DMS114 treated with DMSO at 0.1 percent for 48 hours (cell line): Measurements from ENCODE around the gene TRPV4.

Source experiments
- DNase-seq: peaks from one replicate; lab custom pipeline; 2025; ENCODE audit not compliant: unreplicated experiment; lab: John Stamatoyannopoulos, UW

TRPV4 gene

DNA sequence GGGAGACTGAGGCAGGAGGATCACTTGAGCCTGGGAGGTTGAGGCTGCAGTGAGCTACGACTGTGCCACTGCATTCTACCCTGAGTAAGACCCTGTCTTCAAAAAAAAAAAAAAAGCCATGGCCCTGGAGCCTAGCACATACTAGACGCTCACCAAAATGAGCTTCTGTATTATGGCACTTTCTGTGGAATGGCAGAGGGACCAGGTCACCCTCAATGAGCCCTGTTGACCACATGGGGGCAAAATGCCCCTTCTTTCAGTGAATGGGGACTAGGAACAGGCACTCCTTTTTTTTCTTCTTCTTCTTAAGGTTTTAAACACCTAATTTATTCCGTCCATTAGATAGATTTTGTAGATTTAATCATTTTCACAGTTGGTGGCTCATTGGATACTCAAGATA, 69.1 kb downstream of the TRPV4 start:
- no peak for DNase-seq

DNA sequence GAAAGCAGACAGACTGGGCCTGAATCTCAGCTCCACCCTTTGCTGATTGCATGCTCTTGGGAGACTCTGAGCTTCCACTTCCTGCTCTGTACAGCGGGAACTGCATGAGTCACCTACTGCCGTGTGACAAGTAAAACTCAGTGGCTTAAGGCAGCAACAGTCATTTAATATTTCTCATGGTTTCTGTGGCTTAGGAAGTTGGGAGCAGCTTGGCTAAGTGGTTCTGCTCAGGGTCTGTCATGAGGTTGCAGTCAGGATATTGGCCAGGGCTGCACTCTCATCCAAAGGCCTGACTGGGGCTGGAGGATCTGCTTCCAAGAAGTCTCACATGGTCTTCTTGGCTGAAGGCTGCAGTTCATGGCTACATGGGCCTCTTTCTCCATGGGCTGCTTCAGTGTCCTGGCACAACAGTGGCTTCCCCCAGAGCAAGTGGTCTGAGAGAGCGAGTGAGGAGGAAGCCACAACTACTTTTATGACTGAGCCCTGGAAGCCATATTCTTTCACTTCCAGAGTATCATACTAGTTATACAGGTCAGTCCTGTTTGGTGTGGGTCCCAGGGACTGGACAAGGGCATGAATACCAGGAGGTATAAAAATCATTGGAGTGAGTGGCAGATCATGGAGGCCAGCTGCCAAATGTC, 69.9 kb downstream of the TRPV4 start:
- DNase-seq, result no peak

DNA sequence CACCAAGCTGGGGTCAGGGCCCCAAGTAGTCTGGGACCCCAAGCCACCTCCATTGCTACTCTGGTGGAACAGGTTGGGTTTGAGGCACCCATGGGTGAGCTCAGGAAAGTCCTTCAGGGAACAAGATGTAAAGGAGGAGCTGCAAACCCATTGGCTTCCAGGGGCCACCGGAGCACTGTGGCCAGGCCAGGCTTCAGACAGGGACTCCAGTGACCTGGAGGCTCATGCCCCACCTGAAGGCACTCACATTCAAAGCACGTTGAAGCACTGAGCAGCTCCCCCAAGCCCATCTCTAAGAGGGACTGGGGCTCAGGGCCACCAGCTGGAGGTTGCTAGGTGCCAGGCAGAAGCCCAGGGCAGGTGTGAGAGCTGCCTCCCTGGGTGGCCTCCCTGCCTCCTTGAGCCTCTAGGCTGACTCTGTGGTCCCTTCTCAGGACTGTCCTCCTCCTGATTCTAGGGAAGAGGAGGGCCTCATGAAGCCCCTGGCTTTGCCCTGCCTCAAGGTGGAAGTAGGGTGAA, 70.5 kb downstream of the TRPV4 start:
- DNase-seq, result no peak

DNA sequence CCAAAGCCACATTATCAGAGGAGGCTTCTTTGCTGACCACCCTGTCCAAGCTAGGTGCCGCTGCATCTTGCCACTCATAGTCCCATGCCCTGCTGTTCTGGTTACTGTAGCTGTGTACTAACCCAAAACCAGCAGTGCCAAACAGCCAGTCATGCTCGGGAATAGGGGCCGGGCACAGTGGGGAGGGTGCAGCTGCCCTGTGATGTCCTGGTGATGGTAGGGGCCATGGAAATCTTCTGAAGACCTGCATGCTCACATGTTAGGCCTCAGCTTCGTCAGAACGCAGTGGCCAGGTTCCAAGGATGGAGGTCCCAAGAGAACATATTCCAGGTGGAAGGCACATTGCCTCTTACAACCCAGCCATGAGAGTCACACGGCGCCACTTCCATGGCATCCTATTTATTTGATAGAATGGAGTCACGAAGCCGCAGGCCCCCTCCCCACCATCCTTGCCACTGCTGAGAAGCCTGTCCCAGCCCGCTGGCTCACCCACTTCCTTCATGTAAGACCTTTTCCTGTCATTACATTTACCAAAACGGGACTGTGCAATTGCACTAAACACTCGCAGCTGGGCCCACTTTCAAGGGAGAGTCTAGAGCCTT, 71.0 kb downstream of the TRPV4 start:
- DNase-seq, result no peak

DNA sequence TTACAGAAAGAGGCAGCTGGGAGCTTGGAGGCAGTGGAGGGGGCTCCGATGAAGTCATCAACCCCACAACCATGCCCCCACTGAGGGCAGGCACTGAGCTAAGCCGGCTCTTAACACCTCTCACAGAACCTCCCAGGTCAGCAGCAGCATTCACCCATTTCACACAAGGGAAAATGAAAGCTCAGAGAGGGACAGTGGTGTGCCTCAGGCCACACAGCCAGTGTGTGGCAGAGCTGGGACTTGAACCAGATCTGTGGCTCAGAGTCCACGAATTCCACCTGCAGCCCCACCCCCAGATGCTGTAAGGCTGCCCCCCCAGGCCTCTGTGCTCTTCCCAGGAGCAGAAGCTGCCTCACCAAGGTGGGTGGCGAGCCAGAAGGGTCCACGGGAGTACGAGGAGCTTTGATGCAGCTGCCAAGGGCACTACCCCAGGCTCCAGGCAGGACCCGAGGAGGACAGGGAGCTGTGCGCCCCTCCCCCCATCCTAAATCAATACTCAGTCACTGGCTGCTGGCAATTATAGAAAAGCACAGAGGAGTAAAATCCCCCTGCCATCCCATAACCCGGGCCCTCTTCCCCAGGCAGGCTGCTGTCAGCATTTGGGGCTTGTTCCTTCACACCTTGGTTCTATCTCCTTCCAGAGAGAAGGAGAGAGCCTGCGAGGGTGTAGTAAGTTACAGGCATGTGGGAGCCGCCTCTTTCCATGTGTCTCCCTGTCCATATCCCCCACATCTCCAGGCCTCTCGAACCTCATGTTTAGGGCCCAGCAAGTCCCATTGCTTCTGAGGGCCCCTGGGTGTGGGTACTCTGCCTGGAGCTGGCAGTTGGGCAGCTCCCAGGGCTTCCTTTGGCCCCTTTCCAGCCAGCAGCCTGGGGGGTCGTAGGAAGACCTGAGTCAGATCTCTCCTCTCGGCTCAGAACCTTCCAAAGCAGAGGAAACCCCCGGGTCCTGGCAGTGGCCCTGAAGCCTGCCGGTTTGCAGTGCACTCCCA, 72.0 kb downstream of the TRPV4 start:
- DNase-seq, result no peak

DNA sequence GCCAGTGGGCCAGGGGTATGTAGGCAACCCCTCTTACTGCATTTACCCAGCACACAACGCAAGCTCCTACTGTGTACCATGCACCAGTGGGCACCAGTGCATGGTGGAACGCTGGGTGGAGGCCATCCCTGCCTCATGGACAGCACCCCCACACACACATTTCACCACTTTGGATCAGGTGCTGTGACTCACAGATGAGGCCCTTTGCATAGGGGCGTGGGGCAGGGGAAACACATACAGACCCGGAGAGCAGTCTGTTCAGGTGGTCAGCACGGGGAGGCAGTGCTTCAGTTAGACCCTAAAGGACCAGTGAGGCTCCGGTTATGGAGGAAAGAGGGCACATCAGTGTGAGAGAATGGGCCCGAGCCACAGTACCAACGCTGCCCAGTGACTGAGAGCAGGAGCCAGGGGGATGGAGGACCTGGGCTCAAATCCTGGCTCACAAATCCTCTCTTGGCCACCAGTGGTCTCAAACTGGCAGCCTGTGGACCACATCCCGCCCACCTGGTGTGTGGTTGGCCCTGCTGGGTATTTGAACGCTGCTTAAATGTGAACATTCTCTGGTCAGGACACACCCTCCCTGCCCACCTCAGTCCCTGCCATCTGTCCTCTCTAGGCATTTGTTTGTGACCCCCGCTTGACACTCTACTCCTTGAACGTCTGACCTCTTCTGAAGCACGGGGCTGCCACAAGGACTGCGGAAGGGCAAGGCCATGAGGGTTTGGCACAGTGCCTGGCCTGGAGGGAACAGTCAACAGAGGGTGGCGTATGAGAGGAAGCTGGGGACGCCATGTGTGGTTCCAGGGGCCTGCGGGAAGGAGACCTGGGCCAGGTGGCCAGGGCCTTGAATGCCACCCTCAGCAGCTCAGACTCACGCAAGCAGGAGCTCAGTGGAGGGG, 72.9 kb downstream of the TRPV4 start:
- no peak for DNase-seq

DNA sequence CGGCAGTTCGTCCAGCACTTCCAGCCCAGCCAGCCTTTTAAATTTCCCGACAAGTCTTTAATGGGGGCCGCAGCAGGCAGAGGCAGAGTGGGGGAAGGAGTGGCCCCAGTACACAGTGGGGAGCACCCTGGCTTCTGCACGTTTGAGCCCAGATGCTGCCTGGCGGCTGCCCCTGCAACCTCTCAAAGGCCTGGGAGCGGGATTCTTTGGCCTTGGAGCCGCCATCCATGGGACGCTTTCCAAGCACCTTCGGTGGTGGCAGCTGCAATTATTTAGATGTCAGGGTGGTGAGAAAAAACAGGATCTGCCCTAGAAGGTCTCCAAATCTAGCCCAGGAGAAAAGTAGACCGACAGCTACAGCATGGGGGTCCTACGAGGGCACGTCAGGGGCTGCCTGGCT, 73.6 kb downstream of the TRPV4 start:
- no peak for DNase-seq

DNA sequence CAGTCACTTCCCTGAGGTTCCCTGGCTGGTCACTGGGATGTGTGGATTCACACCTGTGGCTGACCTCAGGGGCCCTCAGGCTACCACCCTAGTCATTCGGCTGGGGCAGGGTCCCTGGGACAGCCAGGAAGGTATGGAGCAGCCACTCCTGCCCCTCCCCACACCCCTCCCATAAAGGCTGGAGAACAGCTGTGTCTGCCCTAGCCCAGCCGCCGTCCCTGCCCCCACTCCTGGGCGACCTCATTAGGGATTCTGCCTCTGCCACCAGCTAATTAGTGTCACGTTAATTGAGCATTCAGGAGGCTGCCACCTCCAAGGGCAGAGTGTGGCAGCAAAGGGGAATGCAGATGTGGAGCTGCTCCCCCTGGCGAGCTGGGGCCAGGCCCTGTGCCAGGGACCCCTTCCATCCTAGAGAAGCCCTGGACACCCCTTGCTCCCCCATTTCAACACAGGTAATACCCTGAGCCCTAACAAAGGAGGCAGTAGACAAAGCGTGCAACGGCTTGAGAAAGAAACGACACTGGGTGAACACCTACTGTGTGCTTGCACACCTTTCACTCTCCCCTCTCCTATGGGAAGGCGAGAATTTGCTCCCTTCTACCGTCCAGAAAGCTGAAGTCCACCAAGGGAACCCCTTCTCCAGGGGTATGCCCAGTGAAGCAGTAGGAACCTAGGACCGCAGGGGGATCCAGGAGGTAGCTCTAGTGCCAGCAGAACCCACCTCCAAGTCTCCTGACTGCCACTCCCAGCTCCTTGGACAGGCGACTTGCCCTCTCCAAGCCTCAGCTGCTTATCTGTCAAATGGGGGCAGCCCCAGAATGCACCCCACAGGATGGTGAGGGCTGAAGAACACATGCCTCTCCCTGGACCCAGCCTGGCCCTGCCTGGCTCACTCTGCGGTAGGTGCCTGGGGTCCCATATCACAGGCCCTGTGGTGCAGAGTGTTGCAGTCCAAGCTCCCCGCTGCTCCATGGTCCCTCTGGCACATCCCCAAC, 74.5 kb downstream of the TRPV4 start:
- no peak for DNase-seq

DNA sequence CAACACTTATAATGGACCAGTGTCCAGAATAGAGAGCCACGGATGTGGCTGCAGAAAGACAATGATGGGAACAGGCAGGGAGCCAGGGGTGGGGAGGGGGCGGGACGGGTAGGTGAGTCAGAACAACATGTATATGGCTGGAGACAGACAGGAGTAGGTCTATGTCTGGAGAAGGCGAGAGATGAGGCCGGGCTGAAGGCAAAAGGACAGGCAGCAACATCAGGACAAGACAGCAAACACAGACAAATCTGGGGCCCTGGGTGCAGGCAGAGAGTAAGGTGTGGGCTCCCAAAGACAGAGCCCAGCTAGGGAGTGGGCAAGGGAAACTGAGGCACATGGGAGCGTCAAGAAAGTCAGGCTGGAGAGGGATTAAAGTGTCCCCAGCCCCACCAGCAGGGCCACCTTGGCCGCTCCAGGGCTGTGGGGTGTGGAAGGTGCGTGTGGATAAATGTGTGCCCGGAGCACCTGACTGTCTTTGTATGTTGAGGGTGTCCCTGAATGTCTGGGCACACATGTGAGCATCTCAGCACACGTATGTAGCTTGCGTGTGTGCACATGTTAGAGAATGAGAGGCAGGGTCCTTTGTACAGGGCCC, 75.4 kb downstream of the TRPV4 start:
- DNase-seq, result no peak

DNA sequence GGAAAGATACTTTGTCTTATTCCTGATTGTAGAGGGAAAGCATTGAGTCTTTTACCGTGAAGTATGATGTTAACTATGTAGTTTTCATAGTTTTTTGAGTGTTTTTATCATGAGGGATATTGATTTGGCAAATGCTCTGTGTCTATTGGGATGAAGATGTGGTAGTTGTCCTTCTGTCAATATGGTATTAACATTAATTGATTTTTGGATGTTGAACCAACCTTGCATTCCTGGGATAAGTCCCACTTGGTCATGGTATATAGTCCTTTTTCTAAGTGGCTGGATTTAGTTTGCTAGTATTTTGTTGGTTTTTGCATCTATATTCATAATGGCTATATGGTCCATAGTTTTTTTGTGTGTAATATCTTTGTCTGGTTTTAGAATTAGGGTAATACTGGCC, 76.7 kb downstream of the TRPV4 start:
- no peak for DNase-seq

DNA sequence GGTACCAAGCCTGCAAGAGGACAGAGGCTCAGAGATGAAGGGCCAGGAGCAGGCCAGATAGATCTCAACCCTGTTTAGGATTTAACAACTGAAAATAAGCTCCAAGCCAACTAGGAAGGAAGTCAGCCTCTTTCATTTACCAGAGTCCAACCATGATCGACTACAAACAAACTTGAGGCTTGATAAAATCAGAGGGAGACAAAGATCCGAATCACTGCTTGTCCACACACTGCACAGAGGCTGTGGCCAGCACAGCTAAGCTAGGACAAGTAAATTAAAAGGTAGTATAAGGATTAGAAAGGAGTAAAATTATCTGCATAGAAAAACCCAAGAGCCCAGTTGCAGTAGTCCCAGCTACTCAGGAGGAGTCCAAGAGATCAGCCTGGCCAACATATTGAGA, 79.2 kb downstream of the TRPV4 start:
- DNase-seq, result no peak

DNA sequence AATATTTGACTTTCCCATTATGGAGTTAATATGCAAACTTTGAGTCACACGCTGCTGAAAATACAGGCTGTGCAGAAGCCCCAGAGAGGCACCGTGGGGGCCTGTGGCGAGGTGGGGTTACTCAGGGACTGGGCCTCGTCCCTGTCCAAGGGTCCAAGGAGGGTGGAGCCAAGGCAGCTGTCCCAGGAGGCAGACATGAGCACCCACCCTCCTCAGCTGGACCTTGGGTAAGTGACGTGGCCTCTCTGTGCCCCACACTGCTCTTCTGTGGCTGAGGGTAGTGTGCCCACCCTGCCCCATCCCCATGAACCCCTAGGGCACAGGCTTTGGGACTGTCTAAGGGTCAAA, 80.2 kb downstream of the TRPV4 start:
- no peak for DNase-seq

DNA sequence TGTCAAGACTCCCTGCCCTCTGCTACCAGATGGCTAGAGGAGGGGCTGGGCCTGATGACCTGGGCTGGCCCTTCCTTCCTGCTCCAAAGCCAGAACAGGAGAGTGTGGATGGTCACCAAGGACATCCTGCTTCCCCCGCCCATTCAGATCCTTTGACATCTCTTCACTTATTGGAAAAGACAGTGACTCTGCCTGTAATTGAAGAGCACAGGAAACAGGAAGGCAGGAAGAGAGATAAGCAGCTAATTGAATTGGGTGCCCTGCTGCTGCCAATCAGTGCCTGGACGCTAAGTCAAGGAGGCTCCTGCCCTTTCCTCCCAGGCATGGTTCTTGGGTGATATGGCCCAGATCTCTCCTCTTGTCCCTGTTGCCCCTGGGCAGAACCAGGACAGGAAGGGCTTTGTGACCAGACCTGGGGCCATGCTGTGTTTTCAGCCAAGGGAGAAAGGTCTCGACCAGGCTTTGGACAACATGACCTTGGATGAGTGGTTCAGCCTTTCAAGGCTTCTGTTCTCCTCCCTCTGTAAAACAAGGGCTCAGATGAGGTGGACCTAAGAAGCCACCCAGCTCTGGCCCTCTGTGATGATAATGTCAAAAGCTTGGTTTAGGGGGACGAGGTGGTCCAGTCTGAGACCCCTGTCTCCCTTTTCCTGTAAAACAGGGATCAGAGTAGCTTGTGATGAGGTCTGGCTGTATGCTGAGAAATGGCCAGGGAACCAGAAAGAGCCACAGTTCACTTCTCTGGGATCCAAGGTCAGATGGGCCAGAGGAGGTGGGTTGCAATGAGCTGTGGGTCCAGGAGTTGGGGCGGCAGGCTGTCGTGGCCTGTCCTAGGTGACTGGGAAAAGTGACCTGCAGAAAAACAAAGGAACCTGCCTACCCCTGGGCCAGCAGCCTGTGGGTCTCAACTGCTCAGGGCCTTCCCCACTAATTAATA, 80.8 kb downstream of the TRPV4 start:
- DNase-seq, result no peak

DNA sequence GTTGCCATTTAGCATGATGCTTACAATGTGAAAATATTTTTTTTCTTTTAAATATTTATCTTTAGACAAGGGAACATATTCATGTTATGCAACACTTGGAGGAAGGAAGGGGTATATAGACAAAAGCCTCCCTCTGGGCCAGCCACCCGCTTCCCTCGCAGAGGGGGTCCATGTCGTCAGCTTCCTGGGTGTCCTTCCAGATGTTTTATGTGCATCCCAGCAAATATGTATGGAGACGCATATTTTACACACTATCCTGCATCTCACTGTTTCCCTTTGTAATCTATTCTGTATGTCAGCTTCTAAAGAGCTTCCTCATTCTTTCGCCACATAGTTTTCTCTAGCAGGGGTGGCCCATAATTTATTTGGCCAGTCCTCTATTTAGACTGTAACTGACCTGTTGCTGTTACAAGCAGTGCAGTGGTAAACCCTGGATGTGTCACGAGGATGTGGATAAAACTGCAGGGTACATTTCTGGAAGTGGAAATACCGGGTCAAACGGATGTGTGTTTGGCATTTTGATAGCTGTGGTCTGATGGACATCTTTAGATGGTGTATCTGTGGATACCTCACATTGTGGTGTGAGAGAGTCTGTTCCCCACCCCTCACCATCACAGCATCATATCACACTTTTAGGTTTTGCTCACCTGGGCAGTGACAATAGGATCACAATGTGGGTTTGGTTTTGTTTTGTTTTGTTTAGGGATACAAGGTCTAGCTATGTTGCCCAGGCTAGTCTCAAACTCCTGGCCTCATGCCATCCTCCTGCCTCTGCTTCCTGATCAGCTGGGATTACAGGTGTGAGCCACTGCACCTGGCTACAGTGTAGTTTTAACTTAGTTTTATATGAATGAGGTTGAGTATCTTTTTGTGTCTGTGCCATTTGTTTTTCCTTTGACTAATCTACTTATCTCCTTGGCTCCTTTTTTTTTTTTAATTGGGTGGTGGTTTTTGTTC, 87.9 kb downstream of the TRPV4 start:
- DNase-seq, result no peak

DNA sequence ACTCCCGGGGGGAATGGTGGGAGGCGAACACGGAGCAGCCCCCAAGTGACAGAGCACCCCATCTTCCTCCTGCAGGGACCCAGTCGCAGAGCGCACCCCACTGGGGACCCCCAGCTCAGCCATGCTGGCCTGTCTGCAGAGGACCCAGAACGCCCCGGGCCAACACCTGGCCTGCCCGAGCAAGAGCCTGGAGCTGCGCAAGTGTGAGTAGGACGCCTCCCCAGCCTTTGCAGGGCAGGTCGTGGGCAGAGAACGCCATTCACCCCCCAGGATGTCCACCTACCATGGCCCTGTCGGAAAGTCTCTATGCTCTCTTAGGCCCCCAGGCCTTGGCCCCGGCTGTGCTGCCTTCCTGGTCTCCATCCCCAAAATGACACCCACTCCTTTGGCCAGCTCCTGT, 89.2 kb downstream of the TRPV4 start:
- DNase-seq, result no peak

DNA sequence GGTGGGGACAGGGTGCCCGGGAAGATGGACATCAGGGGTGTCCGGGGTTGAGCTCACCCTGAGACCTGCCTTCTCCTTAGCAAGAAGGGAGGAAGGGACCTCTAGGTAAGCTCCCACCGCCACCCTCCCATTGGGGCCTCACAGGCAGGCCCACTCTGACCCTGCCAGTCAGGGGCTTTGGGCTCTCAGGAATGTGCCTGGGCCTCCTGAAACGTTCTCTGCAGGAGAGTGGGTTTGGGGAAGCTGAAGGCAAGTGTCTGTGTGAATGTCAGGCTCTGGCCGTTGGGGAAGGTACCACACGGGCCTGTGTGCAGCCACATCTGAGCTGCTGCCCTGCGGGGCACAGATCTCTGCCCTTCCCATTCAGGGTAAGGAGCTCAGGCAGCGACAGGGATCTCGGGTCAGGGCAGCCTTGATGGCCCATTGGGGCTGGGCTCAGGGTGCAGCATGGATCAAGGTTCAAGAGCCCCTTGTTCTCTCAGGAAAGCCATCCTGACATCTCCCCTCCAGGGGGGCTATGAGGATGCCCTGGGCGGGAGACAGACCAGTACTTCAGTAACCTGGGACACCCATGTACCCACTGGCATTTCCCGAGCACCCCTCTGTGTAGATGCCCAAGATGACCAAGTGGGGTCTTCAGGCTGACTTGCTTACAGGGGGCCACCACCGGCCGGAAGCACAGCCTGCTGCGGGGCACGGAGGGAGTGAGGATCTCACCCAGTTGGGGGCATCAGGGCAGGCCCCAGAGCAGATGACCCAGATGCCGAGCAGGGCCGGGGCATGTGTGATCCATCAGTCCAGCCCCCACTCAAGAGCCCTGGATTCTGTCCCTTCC, 89.9 kb downstream of the TRPV4 start:
- no peak for DNase-seq
